Stomach (tissue), 9 donors: ENCODE measurements around the gene KIRREL3. TPM values are rescaled to one million over a fixed set of nuclear protein-coding genes. Genes with fewer than 3 reads are reported as not detected.
A peak's percentile ranks its signal among the peaks of the same experiment; 100 is the strongest.

Source experiments
- DNase-seq, 2 donors: peaks; one replicate each; pipeline versions ENCODE4 v3.0.0 to v3.0.0-alpha.2; 2013 to 2019
- H3K27ac ChIP-seq, 5 donors: fragments of 200-600 bp in 4 of 5; sonication (generic) in 4 of 5; one replicate each; pipeline ENCODE4 v1.5.1; 2013 to 2019; ENCODE audit warnings: mild to moderate bottlenecking in 1 of 5, moderate library complexity in 1 of 5
- H3K27me3 ChIP-seq, 3 donors: fragments of 200-600 bp; sonication (generic); one replicate each; pipeline ENCODE4 v1.5.1; 2017 to 2019; ENCODE audit warnings: mixed run types in 1 of 3
- H3K36me3 ChIP-seq, 4 donors: fragments of 200-600 bp; sonication (generic); 1 replicate in 3 of 4; 2 replicates in 1 of 4; pipeline ENCODE4 v1.5.1; 2016 to 2019
- H3K4me1 ChIP-seq, 4 donors: fragments of 200-600 bp; sonication (generic); one replicate each; pipeline ENCODE4 v1.5.1; 2016 to 2019
- H3K4me3 ChIP-seq, 4 donors: fragments of 200-600 bp; sonication (generic) in 3 of 4; one replicate each; pipeline ENCODE4 v1.5.1; 2016 to 2019; ENCODE audit warnings: mild to moderate bottlenecking in 1 of 4
- H3K9me3 ChIP-seq, 4 donors: fragments of 200-600 bp; sonication (generic); one replicate each; pipeline ENCODE4 v1.5.1; 2016 to 2019
- CTCF ChIP-seq, 7 experiments: fragments of 450-650 bp in 4 of 7; fragments of 200-600 bp in 3 of 7; sonication (generic) in 3 of 7; IDR thresholded peaks; one replicate each; pipeline ENCODE4 v1.5.1; 2016 to 2019; ENCODE audit warnings: antibody characterized with exemption in 7 of 7, control low read depth in 2 of 7, mild to moderate bottlenecking in 1 of 7
- EP300 ChIP-seq: sonication (generic); formaldehyde crosslinking; IDR thresholded peaks from one replicate; pipeline ENCODE4 v1.6.1; 2017; ENCODE audit warnings: antibody characterized with exemption
- POLR2A ChIP-seq, 4 donors: fragments of 450-650 bp; IDR thresholded peaks; one replicate each; pipeline ENCODE4 v1.6.1; 2016; ENCODE audit warnings: antibody characterized with exemption in 4 of 4, control low read depth in 2 of 4, mild to moderate bottlenecking in 1 of 4, moderate library complexity in 1 of 4
- POLR2AphosphoS5 ChIP-seq, 3 donors: sonication (generic); formaldehyde crosslinking; IDR thresholded peaks; one replicate each; pipeline ENCODE4 v1.6.1; 2016; ENCODE audit warnings: antibody characterized with exemption in 3 of 3
- WGBS, 5 donors: extraction: QIAGEN DNeasy Blood & Tissue Kit in 3 of 5; methylation state at CpG; one replicate each; pipeline versions ENCODE4 v1.1.5 to v1.1.7; 2013 to 2018; 5-methylcytosine and 5-hydroxymethylcytosine counted together
- intact Hi-C: fragments of 100-400 bp; cut with DNase I; formaldehyde crosslinking; loops from one replicate; pipeline ENCODE4 v1.15.1; 2023; ENCODE audit warnings: low total_unique reads
- polyA plus RNA-seq, 3 donors: library from polyadenylated mRNA; stranded (reverse); fragments of 200-250 nt; gene quantifications; one replicate each; pipeline ENCODE4 v1.2.3, GENCODE V29; 2013
- total RNA-seq, 5 donors: library from RNA; depleted of rRNA; stranded (reverse); fragments of >200 nt; gene quantifications; one replicate each; pipeline versions ENCODE4 v1.1.0 to v1.2.3, GENCODE V29; 2014 to 2016
- donor health status: healthy with polysubstance abuse.
- donor health status: Bipolar disorder and iron deficiency.
- donor health status: healthy.

Gene KIRREL3
- total and polyA plus RNA-seq, 8 donors = 0.10 to 1.7 (median 0.38) TPM; not detected in 4

GRCh38 chr11:126443120-126443519 is 557.5 kb downstream of the KIRREL3 start:
- DNase-seq = no peak
- H3K9me3 ChIP-seq = no peaks in the 10 kb centered on the region
- intact Hi-C loops = loop anchor here (5.0 kb wide), 1 partner anchor 549 kb away; no protein-coding TSS in a partner anchor
- TF ChIP-seq CTCF (IDR thresholded peaks at IDR 0.05) = no peak
- no peak for TF ChIP-seq POLR2A (IDR thresholded peaks at IDR 0.05)
- H3K36me3 ChIP-seq = no peaks in the 10 kb centered on the region
- peaks cover 0 to 11% (median 7%) of the 10 kb centered on the region in 4 donors for H3K4me1 ChIP-seq
- no peak overlapping the region for H3K4me3 ChIP-seq
- peaks cover 0 to 38% (median 0%) of the 10 kb centered on the region in 3 donors for H3K27me3 ChIP-seq
- no peak overlapping the region for H3K27ac ChIP-seq
- 43 to 54% (median 46%) methylated on average over 10 to 13 of the region's 13 CpGs for WGBS, 5 donors

GRCh38 chr11:126440792-126441514 is 559.6 kb downstream of the KIRREL3 start:
- peaks cover 0 to 38% (median 0%) of the 10 kb centered on the region in 3 donors for H3K27me3 ChIP-seq
- H3K4me1 ChIP-seq = peaks cover 0 to 11% (median 7%) of the 10 kb centered on the region in 4 donors
- TF ChIP-seq POLR2A (IDR thresholded peaks at IDR 0.05) (no peak), CTCF (IDR thresholded peaks at IDR 0.05) (peak in 5 of 7 experiments; percentile 90 to 98 (median 94))
- intact Hi-C loops = loop anchor here (5.0 kb wide), 1 partner anchor 551 kb away; no protein-coding TSS in a partner anchor
- H3K27ac ChIP-seq = no peak overlapping the region
- H3K4me3 ChIP-seq = no peak overlapping the region
- no peaks in the 10 kb centered on the region for H3K36me3 ChIP-seq
- WGBS, 5 donors = 14 to 20% (median 17%) methylated on average over 16 to 21 of the region's 21 CpGs
- peak; percentile 83 to 92 for DNase-seq
- no peaks in the 10 kb centered on the region for H3K9me3 ChIP-seq

GRCh38 chr11:126440276-126440675 is 560.3 kb downstream of the KIRREL3 start:
- Histone ChIP-seq H3K4me3 (no peak overlapping the region), H3K27ac (no peak overlapping the region), H3K4me1 (peaks cover 0 to 11% (median 7%) of the 10 kb centered on the region in 4 donors), H3K9me3 (no peaks in the 10 kb centered on the region), H3K27me3 (peaks cover 0 to 38% (median 0%) of the 10 kb centered on the region in 3 donors), H3K36me3 (no peaks in the 10 kb centered on the region)
- no peak for TF ChIP-seq POLR2AphosphoS5 (IDR thresholded peaks at IDR 0.05)
- TF ChIP-seq EP300 = no peak
- no peak for TF ChIP-seq POLR2A (IDR thresholded peaks at IDR 0.05)
- TF ChIP-seq CTCF (IDR thresholded peaks at IDR 0.05) = no peak
- no peak for DNase-seq
- intact Hi-C loops = loop anchor here (5.0 kb wide), 1 partner anchor 552 kb away; no protein-coding TSS in a partner anchor
- 38 to 60% (median 47%) methylated on average over 4 to 22 of the region's 22 CpGs for WGBS, 5 donors

- intact Hi-C loops = loop anchor here (10.0 kb wide), 1 partner anchor 906 kb away; no protein-coding TSS in a partner anchor
- H3K4me1 ChIP-seq = peaks cover 0 to 11% (median 7%) of the 10 kb centered on the region in 4 donors
- DNase-seq = no peak
- H3K9me3 ChIP-seq = no peaks in the 10 kb centered on the region
- no peak overlapping the region for H3K4me3 ChIP-seq
- WGBS, 5 donors = 48 to 72% (median 51%) methylated on average over 5 of the region's 5 CpGs
- no peak overlapping the region for H3K27ac ChIP-seq
- TF ChIP-seq POLR2AphosphoS5 (IDR thresholded peaks at IDR 0.05) = no peak
- TF ChIP-seq EP300 = no peak
- no peak for TF ChIP-seq POLR2A (IDR thresholded peaks at IDR 0.05)
- no peak for TF ChIP-seq CTCF (IDR thresholded peaks at IDR 0.05)
- H3K27me3 ChIP-seq = peaks cover 0 to 28% (median 0%) of the 10 kb centered on the region in 3 donors
- H3K36me3 ChIP-seq = no peaks in the 10 kb centered on the region
Observed at GRCh38 chr11:126438691-126439090, 561.9 kb downstream of the KIRREL3 start.
